Umbilical cord (tissue), 2 donors: Measurements from ENCODE around the gene OFD1. TPM values are rescaled to one million over a fixed set of nuclear protein-coding genes. Genes with fewer than 3 reads are reported as not detected.

Experiments
- DNase-seq: peaks from one replicate; pipeline ENCODE4 v3.0.0-alpha.2; 2015; ENCODE audit warnings: low spot score
- total RNA-seq: library from RNA; depleted of rRNA; stranded (reverse); fragments of >200 nt; gene quantifications from one replicate; pipeline ENCODE4 v1.2.3, GENCODE V29; 2014; ENCODE audit warnings: low replicate concordance; ENCODE audit not compliant: insufficient read depth

The OFD1 gene
- total RNA-seq, 1 donor from 2014 or later = 8.4 TPM

DNA sequence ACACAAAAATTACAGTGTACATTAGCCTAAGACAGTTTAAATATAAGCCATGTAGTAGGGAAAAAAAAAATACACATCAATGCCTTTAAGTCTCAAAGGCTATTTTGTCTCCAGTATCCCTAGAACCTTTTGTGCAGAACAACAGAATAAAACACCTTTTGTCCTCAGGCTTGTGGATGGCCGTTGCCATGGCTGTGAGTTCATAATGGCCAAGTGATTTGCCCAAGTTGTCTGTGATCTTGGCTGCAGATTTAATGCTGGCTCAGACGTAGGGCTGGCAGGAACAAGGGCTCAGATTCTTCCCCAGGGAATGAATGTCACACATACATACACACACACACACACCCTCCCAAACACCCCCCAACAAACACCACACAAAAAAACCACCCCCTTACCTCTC lies 57.0 kb downstream of the OFD1 start:
- no peak for DNase-seq

DNA sequence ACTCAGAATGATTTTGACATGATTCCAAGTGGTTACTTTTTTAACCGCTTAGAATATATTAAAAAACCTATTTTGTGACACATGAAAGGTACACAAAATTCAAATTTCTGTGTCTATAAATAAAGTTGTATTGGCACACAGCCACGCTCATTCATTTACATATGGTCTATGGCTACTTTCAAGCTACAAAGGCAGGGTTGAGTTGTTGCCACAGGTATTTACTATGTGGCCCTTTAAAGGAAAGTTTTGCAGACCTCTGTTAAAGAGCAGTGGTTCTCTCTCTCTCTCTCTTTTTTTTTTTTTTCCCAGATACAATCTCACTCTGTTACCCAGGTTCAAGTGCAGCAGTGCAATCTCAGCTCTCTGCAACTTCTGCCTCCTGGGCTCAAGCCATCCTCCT lies 59.3 kb downstream of the OFD1 start:
- DNase-seq = no peak

DNA sequence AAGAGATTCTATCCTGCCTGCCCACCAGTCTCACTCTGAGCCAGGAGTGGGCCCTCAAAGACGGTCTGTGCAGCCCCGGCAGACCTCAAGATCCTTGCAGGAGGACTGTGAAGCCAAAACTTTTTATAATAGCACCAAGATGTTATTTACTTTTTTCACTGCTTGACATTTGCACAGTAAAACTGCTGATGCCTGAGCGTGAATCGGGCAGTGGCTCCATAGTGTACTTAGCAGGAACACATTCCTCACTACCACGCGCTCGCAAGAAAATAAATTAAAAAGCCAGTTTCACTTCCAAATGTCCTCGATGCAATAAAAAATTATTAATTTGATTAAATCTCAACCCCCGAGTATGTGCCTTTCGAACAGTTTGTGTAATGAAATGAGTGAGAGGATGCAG lies 59.9 kb downstream of the OFD1 start:
- no peak for DNase-seq

DNA sequence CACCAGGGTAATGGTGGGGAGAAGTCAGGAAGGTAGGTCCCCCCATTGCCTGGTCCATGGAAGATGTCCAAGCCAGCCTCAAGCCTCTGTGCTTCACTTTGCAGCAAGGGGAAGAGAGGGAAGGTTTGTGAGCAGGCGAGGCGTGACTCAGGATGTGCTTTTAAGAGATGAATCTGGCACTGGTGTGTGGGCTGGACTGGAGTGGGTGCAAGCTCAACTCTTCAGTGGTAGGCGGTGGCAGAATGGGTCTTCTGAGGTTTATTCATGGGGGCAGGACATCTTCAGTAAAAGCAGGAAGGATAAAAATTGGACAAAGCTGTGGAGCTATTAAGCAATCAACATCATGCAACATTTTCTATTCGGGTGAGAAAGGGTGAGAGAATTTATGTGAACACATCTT lies 63.0 kb downstream of the OFD1 start:
- no peak for DNase-seq

DNA sequence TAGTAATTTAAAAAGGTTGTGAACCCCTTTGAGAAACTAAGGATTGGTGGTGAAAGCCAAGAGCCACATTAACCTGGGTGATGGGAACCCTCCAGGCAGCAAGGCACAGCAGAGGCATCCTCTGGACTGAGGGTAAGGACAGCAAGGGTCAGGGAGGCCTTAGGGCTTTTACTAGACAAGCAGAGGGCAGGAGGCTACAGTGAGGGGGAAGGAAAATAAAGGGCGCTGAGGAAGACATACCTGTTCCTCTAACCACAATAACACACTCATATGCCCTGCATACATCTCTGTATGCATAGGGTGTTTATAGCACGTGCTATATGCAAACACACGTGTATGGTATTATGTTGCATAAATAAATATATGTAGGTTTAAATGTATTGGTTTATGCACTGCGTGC lies 63.6 kb downstream of the OFD1 start:
- no peak for DNase-seq

DNA sequence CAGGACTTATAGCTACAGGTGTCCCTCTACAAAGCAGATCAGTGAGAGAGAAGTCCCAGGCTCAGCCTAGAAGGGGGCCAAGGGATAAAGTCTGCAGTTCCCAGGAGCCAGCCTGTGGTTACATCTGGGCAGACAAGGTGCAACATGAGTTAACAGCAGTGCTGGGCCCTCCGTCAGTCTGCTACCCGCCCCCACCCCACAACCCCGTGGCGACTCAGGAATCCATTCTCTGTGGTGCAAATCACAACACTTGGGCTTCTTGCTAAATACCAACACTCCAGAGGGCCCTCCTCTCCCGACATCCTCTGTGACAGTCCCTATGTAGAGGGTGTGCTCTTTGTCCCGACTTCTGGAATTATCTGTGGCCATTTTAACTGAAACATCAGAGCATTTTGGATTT lies 68.6 kb downstream of the OFD1 start:
- no peak for DNase-seq

DNA sequence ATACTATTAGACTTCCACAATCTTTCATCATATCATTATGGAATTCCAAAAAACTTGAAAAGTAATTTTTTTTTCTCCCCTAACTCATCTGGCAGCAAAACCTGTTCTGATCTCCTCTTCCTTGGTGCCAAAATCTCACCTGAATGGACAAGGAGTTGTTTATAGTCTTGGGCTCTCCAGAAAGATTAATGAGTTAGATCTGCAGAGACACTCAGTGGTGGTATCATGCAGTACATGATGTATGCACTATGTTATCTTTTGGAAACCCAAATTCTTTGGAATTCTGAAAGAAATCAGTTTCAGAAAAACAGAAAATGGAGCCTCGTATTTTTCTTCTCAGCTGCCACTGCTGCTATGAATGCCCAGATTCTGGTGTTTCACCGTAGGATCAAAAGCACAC lies 70.7 kb downstream of the OFD1 start:
- no peak for DNase-seq

DNA sequence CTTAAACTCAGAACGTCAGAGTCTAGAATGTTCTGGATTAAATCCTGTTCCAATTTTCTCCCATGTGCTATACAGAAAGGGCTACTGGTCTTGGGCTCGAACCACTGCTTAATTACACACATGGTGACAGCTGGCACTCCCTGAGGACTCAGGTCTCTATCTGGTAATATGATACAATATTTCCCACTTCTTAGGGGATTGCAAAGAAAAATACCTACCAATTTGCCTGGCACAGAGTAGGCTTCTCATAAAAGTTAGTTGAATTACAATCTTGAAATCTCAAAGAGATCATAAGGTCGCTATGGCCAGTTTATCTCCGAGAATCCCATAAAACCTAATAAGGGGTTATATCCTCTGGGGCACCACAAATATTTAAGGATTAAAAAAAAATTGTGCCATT lies 73.7 kb downstream of the OFD1 start:
- peak; percentile 0 for DNase-seq

DNA sequence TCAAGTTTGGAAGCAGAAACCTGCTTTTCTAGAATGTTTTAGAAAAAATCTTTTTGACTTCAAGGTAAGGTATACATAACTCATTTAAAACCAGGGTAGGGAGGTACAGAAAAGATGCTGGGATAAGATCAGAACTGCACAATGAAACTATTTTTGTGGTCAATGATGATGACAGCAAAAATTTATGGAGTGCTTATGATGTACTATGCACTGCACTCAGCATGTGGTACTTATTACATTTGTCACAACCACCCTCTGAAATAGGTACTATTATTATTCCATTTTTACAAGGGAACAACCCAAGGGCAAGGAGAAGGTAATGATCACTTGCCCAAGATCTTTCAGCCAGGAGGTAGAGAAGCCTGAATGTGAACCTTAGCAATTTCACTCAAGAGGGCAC lies 74.3 kb downstream of the OFD1 start:
- DNase-seq = peak; percentile 14

DNA sequence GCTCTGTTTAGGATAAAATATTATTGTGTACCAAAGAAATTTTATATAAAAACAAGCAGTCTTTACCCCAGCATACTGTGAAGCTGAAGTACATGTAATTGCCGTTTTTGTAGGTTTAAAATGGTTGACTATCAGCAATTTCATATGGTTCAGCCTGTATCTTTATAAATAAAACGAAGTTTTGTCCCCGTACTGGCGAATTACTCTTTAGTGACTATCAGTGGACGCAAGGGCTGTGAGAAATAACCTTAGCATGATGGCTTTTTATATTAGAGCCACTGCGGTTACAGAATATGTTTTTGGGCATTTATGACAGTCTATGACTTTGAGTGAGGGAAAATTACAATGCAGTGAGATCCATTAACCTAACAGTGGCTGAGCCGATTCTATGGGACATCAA lies 81.1 kb downstream of the OFD1 start:
- no peak for DNase-seq

DNA sequence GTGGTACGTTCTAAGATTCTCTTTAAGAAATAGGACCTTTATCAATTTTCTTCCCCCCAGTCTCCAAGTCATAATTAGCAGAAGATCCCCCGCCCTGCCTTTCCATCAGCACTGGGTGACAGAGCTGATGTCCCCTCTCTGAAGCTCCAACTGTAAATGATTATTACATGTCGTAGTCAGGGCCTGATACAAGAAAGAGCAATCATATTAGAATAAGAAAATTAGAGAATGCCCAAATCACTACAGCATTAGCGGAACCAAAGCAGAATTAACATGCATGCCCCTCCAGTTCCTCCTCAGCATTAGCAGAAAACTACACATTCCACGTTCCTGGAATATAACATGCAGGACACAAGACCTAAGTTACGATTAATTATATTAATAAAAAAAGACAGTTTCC lies 81.6 kb downstream of the OFD1 start:
- DNase-seq = no peak

DNA sequence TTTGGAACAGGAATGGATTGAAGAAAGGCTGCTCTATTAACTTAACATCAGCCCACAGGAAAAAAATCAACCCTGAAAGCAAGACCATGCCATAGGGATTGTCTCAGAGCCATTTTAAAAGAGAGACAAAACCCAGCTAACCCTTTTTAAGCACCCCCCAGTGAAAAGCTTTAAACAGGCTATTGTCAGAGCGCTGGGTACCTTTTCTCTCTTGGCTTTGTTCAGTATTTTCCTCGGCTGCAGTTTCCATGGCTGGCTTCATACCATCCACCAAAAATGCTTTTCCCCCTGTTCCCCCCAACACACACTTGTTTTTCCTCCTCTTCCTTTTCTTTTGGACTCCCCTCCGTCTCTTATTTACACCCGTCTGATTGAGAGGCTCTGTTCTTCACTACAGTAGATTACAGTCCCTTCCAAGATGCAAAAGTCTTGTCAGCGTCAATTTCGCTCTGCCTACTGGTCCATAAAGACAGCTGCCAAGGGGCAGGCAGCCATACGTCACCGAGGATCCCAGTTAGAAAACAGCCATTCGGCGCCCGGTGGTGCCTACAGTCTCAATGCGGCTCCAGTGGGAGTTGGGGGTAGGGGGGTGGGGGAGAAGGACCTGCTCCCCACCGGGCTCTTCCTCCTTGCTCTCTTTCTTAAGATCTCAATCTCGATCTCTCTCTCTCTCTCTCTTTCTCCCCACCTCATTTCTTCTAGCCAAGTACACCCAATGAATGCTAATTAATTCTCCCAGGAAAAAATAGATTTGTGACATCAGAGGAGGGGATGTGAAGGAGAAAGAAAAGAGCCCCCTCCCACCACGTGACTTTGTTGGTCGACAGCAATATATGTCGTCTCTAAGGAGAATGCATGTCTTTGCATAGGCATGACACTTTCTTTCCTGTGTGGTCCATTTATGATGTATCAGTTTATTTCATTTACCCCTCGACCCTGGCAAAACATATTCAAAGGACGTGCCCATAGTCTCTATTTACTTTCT lies 82.4 kb downstream of the OFD1 start, which contains the start of gene GPM6B:
GPM6B (minus strand) TSS at position 451 of the 985 bp plus-strand sequence; CDS start at position 262, 189 bp downstream.
- DNase-seq = peak; percentile 0

Other genes starting within 250 kb of the OFD1 start
- gene EGFL6, start 165.1 kb upstream of the OFD1 start, total RNA-seq = 95.3 TPM
- 6.0 TPM for gene TCEANC, start 81.6 kb upstream of the OFD1 start, total RNA-seq
- 33.7 TPM for gene RAB9A, start 45.6 kb upstream of the OFD1 start, total RNA-seq
- gene TRAPPC2, start 128 bp upstream of the OFD1 start, total RNA-seq = 41.2 TPM
- 2.2 TPM for gene GPM6B, start 82.3 kb downstream of the OFD1 start, total RNA-seq